Measurements from ENCODE around the gene ARAP3.

- TF ChIP-seq POLR2A (IDR thresholded peaks at IDR 0.05) = no peak
- TF ChIP-seq, protein P1, sequence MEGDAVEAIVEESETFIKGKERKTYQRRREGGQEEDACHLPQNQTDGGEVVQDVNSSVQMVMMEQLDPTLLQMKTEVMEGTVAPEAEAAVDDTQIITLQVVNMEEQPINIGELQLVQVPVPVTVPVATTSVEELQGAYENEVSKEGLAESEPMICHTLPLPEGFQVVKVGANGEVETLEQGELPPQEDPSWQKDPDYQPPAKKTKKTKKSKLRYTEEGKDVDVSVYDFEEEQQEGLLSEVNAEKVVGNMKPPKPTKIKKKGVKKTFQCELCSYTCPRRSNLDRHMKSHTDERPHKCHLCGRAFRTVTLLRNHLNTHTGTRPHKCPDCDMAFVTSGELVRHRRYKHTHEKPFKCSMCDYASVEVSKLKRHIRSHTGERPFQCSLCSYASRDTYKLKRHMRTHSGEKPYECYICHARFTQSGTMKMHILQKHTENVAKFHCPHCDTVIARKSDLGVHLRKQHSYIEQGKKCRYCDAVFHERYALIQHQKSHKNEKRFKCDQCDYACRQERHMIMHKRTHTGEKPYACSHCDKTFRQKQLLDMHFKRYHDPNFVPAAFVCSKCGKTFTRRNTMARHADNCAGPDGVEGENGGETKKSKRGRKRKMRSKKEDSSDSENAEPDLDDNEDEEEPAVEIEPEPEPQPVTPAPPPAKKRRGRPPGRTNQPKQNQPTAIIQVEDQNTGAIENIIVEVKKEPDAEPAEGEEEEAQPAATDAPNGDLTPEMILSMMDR (IDR thresholded peaks at IDR 0.05) = no peak
These were observed 32.9 kb downstream of the ARAP3 start for GRCh38 chr5:141649056-141649688.

Data from body of pancreas (tissue), 4 donors.